ENCODE data around the gene GBX1.

DNA sequence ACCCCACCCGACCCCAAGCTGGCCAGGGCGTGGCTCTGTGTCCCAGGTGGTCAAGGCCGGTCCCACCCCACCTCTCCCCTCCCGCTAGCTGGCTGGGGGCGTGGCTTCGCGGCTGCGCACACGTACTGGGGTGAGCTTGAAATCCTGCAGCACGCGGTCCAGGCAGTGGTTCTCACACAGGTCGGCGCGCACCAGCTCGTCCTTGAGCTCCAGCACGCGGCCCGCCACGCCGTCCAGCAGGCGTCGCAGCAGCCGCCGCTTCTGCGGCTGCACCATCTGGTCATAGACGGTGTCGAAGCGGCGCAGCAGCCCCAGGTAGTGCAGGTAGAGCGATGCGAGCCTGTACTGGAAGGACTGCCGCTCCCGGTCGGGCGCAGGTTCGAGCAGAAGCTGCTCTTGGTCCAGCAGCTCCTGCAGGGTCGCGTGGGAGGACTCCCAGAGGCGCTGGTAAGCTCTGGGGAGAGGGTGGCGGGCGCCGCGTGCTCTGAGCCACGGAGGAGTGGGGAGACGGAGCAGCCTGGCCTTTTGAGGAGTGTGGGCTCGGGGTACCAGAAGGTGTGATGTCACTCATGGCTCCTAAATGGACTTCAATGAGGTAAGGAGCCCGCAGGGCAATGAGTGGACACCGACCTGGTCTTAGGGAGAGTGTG is 37.0 kb upstream of the GBX1 start:
- TF ChIP-seq, protein P1, sequence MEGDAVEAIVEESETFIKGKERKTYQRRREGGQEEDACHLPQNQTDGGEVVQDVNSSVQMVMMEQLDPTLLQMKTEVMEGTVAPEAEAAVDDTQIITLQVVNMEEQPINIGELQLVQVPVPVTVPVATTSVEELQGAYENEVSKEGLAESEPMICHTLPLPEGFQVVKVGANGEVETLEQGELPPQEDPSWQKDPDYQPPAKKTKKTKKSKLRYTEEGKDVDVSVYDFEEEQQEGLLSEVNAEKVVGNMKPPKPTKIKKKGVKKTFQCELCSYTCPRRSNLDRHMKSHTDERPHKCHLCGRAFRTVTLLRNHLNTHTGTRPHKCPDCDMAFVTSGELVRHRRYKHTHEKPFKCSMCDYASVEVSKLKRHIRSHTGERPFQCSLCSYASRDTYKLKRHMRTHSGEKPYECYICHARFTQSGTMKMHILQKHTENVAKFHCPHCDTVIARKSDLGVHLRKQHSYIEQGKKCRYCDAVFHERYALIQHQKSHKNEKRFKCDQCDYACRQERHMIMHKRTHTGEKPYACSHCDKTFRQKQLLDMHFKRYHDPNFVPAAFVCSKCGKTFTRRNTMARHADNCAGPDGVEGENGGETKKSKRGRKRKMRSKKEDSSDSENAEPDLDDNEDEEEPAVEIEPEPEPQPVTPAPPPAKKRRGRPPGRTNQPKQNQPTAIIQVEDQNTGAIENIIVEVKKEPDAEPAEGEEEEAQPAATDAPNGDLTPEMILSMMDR (conservative IDR thresholded peaks at IDR 0.05; ENCODE audit: low read length) = no peak
- TF ChIP-seq EZH2phosphoT487 (IDR thresholded peaks at IDR 0.05; ENCODE audit: borderline replicate concordance, low read depth, low read length) = no peak

Data from OCI-LY7 (cell line).